Kidney tubule cell (primary cell): ENCODE measurements around the gene RRP12.
"Not testable (repeated sequence)": the region's sequence is repeated elsewhere in the genome, so short reads cannot be mapped to it uniquely, and the experiment has no call there.

Experiments
- DNase-seq: peaks from one replicate; pipeline ENCODE4 v3.0.0-alpha.2; 2018; ENCODE audit warnings: low spot score

Gene RRP12

GRCh38 chr10:97367126-97367649 lies 34.0 kb downstream of the RRP12 start:
- DNase-seq: no peak

- DNase-seq: no peak
Observed at GRCh38 chr10:97366572-97366971, 34.6 kb downstream of the RRP12 start.

GRCh38 chr10:97365761-97366351 lies 35.3 kb downstream of the RRP12 start:
- DNase-seq: no peak

DNA sequence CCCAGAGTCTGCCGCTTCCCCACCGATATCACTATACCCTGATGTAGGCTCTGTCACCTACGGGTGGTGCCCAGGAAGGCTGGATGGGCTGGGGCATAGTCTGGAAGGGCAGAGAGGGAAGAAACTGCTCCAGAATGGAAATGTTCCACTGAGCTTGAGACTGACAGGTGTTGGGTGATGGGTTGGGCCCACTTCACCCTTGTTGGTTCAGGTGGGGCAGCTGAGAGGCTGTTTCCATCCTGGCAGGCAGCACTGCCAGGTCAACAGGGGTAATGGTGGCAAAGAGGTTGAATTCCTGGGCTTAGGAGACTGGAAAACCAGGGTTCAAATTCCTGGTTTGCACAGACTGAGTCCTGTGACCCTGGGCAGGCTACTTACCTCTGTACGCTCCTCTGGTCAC lies 38.1 kb downstream of the RRP12 start:
- no peak for DNase-seq

DNA sequence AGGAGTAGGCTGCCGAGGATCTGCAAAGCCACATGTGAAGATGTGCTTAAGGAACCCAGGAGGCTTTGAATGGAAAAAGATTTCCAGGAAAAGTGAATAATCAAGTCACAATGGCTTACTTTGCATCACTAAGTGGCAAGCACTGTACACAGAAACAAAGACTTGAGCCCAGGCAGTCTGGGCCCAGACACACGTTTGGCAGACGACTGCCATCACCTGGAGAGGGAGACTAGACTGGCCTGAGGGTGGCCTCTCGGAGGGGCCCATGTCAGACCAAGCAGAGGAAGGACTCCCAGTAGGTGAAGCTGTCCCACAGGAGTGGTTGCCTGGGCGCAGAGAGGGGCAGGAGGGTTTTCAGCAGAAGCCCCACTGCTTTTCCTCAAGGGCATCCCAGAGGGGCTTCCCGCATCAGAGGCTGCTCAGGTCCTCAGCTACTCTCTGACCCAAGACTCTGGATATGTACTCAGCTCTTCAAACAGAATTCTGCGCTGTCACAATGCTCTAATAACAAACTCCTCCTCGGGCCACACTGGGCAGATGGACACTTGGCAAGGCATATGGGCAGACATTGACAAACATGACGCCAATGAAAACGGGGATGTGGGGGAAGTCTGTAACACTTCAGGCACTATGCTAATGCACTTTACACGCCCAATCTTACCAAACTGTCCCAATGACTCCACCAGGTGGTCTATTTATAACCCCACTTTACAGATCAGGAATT lies 38.7 kb downstream of the RRP12 start:
- no peak for DNase-seq

DNA sequence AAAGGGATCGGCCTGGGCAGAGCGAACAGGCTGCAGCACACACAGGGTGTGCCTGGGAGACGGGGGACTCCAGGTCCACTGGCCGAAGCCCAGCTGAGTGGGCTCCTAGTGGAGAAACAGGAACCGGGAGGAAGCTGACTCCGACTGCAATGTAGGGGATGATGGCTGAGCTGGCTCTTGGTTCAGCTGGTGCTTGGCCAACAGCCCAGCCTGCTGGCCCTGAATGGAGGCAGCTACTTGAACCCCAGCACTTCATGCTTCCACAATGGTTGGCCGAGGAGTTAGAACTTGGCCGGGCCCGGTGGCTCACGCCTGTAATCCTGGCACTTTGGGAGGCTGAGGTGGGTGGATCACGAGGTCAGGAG lies 39.6 kb downstream of the RRP12 start:
- no peak for DNase-seq

GRCh38 chr10:97360705-97361536 lies 40.2 kb downstream of the RRP12 start:
- DNase-seq: no peak

- DNase-seq: no peak
Observed at GRCh38 chr10:97358781-97359180, 42.4 kb downstream of the RRP12 start.

- DNase-seq: no peak
Observed at GRCh38 chr10:97358349-97358748, 42.8 kb downstream of the RRP12 start.

GRCh38 chr10:97356918-97357317 lies 44.2 kb downstream of the RRP12 start:
- DNase-seq: no peak

- DNase-seq: no peak
Observed at GRCh38 chr10:97356318-97356914, 44.7 kb downstream of the RRP12 start.

DNA sequence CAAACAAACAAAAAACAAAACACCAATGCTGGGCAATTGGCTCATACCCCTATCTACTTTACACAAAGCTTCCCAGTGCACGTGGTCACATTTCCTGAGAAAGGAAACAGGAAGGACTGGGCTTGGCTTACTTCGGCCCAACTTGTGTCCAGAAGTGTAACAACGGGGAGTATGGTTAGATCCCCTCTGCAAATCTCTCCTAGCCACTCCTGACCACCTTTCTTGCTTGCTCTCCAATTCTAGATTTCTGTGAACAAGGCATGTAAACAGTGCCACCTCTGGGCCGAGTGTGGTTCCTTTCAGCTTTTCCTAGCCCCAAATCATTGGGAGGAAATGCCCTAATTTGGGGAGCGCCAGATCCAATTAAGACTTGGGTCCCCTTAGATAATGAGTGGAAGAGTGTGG lies 45.6 kb downstream of the RRP12 start:
- DNase-seq: no peak

DNA sequence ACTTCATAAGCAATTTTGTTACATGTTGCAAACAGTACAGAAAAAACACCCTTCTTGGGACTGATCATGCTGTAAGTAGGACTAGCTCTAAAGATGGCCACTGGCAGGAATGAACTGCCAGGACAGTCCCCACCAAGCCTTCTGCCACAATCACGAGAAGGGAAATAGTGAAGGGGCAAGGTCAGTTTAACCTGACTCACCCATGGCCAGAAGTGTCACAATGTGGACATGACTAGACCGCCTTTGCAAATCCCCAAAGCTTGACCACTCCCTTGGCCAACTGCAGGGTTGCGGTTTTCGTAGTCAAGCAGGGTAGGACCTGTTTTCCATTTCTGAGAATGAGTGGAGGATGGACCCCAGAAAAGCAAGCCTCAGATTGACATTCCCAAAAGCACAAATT lies 47.2 kb downstream of the RRP12 start:
- no peak for DNase-seq

DNA sequence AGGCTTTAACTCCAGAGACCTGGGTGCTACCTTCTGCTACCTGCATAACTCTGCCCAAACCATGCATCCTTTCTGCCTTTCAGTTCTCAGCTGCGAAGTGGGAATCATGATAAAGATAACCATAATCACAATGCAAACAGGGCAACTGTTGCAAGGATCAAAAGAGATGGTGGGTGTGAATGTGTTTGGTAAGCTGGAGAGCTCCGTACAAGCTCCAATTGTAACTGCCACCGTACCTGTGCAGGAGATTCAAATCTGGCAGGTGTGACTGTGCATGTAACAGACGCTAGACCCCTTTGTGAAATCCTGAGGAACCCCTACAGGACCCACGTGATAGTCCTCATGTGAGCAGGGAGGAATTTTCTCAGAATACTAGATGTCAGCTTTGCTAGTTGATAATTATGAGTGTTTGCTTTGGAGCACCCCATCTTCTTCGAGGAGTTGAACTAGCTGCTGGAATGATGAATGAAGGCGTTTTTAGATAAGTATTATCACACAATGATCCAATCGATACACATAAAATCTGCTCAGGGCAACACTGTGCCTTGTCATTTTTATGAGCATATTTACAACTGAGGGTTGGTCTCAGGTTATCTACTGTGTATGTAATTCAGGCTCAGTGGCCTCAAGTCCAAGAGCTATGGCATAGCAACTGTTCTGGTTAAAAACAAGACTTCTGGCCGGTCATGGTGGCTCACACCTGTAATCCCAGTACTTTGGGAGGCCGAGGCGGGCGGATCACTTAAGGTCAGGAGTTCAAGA lies 51.2 kb downstream of the RRP12 start:
- DNase-seq: no peak

DNA sequence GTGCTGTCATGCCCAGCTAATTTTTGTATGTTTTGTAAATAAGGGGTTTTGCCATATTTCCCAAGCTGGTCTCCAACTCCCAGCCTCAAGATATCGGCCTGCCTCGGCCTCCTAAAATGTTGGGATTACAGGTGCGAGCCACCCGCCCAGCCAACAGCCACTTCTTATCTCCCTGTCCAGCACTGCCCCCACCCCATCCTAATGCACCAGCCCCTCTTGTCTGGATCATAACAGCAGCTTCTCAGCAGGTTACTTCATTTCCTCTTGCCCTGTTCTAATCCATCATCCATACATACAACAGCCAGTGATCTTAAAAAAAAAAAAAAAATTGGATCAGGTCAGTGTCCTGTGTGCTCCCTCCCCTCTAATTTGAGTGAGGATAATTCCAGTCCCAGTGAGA lies 53.8 kb downstream of the RRP12 start:
- DNase-seq: no peak

- not testable (repeated sequence) for DNase-seq
Observed at GRCh38 chr10:97343664-97344063, 57.5 kb downstream of the RRP12 start.

GRCh38 chr10:97341416-97341815 lies 59.7 kb downstream of the RRP12 start:
- no peak for DNase-seq

DNA sequence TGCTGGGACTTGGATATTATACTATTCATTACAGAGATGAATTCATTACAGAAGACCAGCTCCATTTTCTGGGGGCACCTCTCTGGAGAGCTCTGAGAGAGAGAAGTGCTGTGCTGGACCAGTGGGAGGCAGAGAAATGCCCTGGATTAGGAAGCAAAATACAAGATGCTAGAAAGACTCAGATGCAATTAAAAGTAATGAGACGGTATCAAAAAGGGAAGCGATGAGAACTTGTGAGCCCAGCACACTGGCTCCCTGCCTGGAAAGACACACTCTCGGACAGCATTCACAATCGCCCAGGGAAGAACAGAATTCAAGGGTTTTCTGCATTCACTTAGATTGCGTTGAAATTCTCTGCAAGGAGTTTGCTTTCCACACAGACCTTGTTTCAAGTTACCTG lies 63.1 kb downstream of the RRP12 start:
- no peak for DNase-seq

DNA sequence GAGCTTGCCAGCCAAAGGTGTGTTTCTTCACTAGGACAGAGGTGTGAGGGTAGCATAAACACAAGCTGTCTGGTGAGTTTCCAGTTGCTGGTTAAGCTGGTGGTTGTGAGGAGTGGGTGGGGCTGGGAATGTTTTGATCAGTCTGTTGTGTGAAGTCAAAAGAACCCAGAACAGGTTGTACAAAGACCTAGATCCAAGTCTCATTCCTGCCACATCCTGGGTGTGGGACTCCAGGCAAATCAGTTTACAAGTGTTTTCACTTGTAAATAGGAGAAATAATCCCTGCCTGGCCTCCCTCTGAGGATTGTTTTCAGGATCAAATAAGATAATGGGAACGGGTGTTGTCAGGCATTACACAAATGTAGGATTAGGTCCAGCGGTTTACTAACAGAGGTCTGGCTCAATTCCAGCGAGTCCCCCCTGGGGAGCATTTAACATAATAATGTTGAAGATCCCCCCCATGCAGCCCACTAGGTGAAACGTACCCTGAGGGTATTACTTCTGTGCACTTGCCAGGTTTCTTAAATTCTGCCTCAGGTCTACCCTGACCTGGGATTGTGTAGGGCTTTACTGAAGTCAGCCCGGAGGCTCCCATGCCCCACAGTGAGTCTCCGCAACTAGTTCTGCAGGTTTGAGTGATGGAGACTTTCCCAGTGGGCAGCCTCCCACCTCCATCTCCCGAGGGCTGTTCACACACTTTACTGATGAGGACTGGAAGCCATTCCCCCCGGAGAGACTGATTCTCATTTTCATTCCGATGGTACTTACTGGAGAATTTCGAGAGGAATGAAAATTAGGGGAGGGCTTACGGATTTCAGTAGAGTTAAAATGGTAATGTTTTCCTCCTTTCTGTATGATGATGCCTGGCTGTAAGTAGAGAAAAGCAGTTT lies 64.0 kb downstream of the RRP12 start:
- no peak for DNase-seq

- no peak for DNase-seq
Observed at GRCh38 chr10:97336446-97336845, 64.7 kb downstream of the RRP12 start.

GRCh38 chr10:97336006-97336405 lies 65.1 kb downstream of the RRP12 start:
- no peak for DNase-seq
